ENCODE data around the gene KLK8. TPM values are rescaled to one million over a fixed set of nuclear protein-coding genes. Genes with fewer than 3 reads are reported as not detected.
A peak's percentile ranks its signal among the peaks of the same experiment; 100 is the strongest.

Gene KLK8, protein sequence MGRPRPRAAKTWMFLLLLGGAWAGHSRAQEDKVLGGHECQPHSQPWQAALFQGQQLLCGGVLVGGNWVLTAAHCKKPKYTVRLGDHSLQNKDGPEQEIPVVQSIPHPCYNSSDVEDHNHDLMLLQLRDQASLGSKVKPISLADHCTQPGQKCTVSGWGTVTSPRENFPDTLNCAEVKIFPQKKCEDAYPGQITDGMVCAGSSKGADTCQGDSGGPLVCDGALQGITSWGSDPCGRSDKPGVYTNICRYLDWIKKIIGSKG
- not detected for total RNA-seq
- long read RNA-seq = 0 reads

DNA sequence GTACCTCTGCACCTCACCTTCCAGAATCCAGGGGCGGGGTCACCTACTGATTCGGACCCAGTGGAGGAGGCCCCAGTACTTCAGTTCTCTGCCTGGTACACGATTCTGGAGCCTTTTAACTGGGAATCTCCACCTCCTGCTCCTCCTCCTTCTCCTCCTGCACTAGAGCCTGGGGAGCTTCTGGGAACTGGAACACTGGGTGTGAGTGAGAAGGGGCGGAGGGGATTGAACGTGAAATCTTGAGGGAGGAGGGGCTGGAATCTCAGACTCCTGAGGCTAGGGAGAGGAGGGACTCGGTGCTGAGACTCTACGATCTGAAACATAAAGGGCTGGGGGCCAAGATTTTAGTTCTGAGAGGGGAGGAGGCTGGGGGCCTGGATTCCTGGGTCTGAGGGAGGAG, at the start of gene KLK8:
Gene KLK8, minus strand, starts transcription at position 90 of the 400 bp plus-strand sequence. CDS start 437 bp downstream, outside the sequence.
- intact Hi-C loops (cut with DNase I, micrococcal nuclease) = no loop called here
- ATAC-seq (no peak), DNase-seq (no peak)

DNA sequence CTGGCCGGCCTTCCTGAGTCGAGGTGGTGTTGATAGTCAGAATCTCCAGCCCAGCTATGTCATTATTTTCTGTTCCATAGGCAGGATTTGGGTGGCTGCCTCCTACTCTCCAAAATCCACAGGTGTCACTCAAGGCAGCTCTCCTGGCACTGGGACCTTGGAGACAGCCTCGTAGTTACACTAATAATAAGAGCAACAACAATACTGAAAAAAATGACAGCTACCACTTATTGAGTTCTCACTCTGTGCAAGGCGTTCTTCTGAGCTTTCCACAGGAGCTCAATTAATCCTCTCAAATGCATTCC, 45.6 kb upstream of the KLK8 start:
- intact Hi-C loops (cut with DNase I, micrococcal nuclease) = no loop called here
- ATAC-seq (no peak), DNase-seq (no peak)

DNA sequence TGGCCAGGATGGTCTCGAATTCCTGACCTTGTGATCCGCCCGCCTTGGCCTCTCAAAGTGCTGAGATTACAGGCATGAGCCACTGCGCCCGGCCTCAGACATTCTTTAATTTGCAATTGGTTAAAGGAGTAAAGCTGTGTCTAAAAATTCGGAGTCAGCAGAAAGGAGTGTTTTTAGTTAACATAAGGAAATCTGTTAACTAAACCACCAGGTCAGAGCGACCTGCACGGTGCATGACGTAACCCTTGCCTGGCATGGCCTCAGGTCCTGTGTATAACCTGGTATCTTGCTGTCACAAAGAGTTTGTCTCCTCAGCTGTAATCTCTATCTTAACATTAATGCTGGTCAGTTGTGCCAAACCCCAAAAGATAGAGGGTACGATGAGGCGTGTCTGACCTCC, 42.9 kb upstream of the KLK8 start:
- intact Hi-C loops (cut with DNase I, micrococcal nuclease) = no loop called here
- ATAC-seq (no peak), DNase-seq (no peak)

DNA sequence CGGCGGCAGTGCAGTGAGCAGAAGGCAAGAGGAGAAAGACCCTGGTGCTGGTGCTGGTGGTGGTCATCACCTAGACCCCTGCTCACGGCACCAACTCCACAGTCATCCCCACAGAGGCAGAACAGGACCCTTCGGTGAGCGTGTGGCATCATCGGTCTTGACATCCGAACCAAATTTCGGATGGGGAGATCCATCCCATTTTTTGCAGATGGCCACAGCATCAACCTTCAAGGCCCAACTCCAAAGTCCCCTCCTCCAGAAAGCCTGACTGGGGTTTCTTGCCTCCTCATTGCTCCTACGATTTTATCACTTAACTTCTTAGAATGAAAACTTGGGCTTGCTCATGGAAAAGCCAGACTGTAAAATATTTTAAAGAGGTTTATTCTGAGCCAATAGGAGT, 42.1 kb upstream of the KLK8 start:
- no peak for DNase-seq
- ATAC-seq = no peak
- intact Hi-C loops (cut with DNase I, micrococcal nuclease) = no loop called here

DNA sequence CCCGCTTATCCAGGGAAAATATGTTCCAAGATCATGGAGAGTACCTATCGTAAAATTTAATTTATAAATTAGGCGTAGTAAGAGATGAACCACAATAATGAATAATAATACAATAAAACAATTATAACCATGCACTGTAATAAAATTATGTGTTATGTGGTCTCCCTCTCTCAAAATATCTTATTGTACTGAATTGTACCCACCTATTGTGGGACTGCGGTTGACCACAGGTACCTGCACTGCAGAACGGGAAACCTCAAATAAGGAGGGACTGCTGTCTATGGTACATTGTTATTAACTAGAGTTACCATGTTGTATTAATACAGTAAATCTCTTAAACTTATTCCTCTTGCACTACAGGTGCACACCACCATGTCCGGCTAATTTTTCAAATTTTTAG, 38.7 kb upstream of the KLK8 start:
- intact Hi-C loops (cut with DNase I, micrococcal nuclease) = no loop called here
- ATAC-seq = no peak
- DNase-seq = no peak

DNA sequence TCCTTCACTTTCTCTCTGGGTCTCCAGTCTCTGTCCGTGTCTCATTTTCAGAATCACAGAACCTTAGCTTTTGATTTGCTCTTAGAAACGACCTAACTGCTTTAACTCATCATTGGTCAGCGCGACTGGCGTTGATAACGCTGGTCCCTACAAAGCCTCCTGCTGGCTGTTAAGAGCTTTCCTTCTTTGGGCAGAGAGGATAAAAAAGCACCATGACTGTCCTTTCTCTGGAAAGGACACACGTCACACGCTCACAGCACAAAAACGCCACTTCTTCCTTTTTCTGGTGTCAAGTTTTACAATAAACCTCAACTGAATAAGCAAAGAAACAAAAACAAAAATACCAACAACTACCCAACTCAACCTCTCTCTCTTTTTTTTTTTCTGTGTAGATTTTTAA, 35.1 kb upstream of the KLK8 start:
- intact Hi-C loops (cut with DNase I, micrococcal nuclease) = no loop called here
- DNase-seq (no peak), ATAC-seq (no peak)

DNA sequence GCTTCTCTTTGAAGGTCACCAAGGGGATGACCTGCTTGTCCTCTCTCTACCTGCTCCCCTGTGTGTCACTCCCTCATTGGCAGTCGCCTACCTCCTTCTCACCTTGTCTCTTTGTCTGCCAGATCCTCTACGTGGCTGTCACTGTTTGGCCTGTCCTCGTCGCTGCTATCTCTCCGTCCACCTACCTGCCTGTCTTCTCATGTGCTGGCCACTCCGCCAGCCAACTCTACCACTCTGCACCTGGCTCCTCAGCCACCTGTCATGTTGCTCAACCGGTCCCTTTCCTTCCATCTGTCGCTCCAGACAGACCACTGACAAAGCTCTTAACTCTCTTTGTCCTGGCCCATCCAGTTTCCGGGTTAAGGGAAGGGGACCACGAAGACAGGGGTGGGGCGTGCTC, 33.3 kb upstream of the KLK8 start, which contains the start of gene KLK12:
Gene KLK12, minus strand, starts transcription at position 299 of the 400 bp plus-strand sequence. CDS start 381 bp downstream, outside the sequence.
- ATAC-seq (peak; percentile 19), DNase-seq (no peak)
- intact Hi-C loops (cut with DNase I, micrococcal nuclease) = no loop called here

DNA sequence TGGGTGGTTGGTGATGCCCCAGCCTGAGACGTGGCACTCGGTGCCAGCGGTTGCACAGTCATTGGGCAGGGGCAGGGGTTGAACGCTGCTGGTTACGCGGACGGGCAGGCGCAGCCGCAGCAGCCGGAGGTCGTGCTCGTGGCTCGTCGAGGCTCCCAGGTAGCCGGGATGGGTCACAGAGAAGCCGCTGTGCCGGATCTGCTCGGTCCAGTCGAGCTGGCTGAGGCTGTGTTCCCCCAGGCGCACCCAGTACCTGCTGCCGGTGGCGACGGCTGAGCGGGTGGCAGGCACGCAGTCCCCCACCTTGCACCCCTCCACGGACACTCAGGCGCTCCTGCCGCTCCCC, 30.4 kb upstream of the KLK8 start:
- intact Hi-C loops (cut with DNase I, micrococcal nuclease) = no loop called here
- no peak for DNase-seq
- ATAC-seq = no peak

DNA sequence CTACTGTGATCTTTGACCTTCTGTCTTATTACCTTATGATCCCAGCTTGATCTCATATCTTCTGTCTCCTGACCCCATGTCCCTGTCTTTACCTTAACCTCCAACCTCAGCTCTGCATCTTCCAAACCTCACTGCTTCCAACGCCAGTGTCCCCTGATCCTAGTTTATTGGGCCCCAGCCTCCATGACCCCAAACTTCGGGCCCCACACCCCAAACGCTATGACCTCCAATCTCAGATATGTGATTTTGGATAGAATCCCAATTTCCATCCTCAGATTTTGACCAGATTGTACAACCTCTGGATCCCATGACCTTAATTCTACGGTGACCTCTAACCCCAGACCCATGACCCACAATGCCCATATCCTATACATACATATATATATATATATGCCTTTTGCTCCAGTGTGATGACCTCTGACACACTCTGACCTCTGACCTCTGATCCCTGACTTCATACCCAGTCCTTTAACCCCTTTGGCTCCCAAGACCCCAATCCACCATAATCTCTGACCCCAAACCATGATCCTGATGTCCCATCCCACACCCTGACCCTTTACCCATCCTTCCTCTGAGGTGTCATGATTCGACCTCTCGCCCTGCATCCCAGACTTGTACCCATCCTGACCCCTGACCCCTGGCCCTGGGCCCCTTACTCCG, 29.9 kb upstream of the KLK8 start:
- intact Hi-C loops (cut with DNase I, micrococcal nuclease) = no loop called here
- DNase-seq (no peak), ATAC-seq (no peak)

DNA sequence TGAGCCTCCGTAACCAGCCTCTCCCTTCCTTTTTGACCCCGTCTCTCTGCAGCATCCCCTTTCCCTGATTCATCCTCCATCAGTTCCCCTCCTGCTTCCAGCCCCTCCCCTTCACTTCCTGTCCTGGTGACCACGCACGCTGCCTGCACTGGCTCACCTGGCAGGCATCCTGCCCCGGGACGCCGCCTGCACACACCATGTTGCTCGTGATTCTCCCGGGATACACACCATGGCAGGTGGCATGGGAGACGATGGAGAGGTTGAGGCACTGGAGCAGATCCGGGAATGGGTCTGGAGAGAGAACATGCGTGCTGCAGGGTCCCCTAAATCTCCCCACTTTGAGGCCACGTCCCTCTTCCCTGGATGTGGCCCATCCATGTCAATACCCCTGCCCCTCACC, 29.2 kb upstream of the KLK8 start:
- DNase-seq (no peak), ATAC-seq (no peak)
- intact Hi-C loops (cut with DNase I, micrococcal nuclease) = no loop called here

DNA sequence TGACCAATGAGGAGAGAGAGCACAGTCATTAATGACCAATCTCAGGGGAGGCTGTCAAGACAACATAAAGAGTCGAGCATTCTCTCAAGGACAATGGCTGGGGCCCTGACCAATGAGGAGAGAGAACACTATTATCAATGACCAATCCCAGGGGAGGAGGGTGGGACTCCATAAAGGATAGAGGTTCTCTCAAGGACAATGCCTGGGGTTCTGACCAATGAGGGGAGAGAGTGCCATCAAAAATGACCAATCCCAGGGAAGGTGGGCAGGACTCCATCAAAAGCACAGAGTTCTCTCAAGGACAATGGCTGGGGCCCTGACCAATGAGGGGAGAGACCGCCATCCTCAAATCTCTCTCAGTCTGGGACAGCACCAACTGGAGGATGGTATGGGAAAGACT, 28.3 kb upstream of the KLK8 start:
- DNase-seq = no peak
- intact Hi-C loops (cut with DNase I, micrococcal nuclease) = no loop called here
- no peak for ATAC-seq

DNA sequence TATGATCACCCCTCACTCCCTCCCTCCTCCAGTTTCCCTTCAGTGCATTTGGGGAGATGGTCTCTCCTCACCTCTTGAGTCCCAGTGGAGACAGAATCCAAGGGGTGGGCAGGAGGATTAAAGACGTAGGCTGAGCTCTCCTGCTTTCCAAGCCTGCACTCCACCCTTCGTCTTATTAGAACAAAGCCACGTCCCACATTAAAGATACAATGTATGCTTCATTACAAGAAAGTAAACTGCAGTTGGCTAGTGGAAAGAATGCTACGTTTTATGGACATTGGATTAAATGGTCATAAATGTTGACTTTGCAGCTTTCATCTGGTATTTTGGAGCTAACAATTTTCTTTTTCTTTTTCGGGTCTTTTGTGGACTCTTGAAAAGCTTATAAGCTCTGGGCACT, 26.5 kb upstream of the KLK8 start:
- ATAC-seq = no peak
- intact Hi-C loops (cut with DNase I, micrococcal nuclease) = no loop called here

DNA sequence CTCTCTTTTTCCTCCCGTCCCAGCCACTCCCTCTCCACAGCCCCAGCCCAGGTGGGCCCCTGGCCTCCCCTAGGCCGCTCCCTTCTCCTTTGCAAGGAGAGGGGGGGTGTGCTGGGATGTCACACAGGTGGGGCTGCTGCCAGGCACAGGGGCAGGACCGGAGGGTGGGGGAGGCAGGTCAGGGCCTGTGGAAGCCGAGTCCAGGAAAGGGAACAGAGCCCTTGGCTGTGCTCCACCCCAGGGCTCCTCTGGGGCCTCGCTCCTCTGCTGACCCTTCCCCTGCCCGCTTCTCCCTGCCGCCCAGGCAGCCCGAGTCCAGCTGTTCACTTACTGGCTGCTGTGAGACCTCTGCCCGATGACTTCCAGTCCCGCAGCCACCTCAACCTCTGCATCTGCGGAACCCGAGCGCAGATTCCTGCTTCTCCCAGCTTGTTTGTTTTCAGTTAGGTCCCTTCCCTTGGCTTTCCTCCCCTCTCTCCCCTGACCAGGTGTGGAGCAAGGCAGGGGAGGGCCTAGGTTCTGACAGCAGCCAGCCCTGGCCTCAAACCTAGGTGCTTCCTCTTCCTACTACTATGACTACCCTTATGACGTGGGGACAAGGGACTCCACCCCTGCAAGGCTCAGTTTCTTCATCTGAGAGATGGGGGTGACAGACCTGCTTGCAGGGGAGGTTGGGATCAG, 25.9 kb upstream of the KLK8 start:
- no peak for ATAC-seq
- intact Hi-C loops (cut with DNase I, micrococcal nuclease) = no loop called here
- DNase-seq = no peak

More for the DNA sequence above, 26.5 kb upstream of the KLK8 start:
- no peak for DNase-seq

DNA sequence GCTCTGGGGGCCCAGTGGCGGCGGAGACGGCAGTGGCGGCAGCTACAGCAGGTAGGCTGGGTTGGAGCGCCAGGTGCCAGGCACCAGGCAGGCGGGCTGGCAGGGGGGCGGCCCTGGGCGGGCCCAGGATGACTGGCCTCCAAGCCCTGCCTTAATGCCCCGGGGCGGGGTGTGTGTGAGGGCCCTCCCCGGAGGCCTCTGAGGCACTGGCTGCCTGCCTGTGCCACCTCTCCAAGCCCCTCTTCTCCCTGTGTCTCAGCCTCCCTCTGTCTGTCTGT, 25.1 kb upstream of the KLK8 start, which contains the start of gene KLK11:
Gene KLK11, minus strand, starts transcription at position 63 of the 278 bp plus-strand sequence. CDS start 985 bp downstream, outside the sequence.
- ATAC-seq (peak; percentile 37), DNase-seq (no peak)
- intact Hi-C loops (cut with DNase I, micrococcal nuclease) = no loop called here

DNA sequence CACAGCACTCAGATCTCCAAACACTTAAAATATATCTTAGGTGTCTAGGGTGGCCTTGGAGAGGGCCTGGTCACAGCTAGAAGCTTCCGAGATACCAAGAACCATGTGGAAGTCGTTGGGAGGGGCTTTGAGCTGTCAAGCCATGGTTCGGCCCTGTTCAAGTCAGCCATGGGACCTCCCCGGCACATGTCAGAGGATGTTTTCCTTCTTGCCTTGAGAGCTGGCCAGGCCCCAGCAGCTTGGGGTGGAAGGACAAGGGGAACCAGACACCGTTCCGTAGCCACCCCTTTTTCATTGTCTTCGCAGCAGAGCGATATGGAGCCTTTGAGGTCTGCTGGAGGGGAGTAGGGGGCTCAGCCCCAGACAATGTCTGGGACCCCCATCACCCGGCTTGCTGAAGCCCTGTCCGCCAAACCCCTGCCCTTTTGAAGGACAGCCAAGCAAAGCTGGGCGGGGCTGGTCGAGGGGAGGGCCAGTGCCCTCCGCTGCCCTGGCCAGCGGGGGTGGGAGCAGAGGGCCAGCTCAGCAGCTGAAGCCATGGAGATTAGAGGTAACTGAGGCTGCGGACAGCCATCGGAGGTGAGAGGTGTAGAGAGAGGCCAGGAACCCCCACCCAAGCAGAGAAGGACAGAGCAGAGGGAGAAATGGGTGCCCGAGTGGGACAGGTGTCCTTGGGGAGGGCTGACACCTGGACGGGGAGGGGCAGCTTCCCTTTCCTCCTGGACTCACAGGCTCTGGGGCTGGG, 24.6 kb upstream of the KLK8 start:
- intact Hi-C loops (cut with DNase I, micrococcal nuclease) = no loop called here
- DNase-seq = no peak
- ATAC-seq = no peak

DNA sequence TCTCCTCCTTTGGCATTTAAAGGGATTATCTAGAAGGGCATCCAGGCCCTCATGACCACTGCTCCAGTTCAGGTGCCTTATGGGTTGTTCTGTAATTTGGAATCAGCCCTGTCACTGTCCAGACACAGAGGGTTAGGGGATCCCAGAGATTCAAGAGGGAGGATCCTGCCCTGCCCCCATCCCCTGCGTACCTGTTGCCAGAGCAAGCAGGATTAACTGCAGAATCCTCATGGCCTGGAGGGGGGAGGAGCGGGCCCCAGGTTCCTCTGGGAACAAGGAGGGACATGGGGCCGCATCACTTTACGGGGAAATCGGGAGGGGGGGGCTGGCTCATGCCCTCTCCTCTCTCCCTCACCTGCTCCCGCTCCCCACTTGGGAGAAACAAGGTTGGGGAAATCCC, 24.0 kb upstream of the KLK8 start:
- intact Hi-C loops (cut with DNase I, micrococcal nuclease) = no loop called here
- no peak for ATAC-seq
- no peak for DNase-seq

DNA sequence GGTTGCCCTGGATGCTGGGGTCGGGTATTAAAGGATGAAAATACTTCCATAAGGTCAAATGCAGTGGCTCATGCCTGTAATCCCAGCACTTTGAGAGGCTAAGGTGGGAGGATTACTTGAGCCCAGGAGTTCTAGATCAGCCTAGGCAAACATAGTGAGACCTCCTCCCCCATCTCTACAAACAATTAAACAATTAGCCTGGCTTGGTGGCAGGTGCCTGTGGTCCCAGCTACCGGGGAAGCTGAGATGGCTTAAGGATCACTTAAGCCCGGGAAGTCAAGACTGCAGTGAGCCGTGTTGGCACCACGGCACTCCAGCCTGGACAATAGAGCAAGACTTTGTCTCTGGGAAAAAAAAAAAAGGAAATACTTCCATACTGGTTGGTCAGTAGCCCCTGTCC, 23.5 kb upstream of the KLK8 start:
- ATAC-seq (no peak), DNase-seq (no peak)
- intact Hi-C loops (cut with DNase I, micrococcal nuclease) = no loop called here

DNA sequence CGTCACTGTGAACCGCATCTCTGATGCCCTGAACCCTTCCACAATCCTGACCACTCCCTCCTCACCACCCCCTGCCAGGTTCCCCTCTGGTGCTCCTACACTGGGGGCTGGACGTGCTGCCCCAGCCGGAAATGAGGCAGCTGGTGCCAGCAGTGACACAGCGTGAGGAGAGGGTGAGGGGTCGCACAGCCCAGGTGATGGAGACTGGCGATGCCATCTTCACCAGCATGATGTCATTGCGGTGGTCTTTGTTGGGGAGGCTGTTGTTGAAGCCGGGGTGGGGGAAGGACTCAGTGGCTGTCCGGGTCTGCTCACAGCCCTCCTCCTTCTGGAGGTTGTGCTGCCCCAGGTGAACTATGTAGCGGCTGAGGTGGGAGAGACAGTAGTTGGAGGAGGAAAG, 22.5 kb upstream of the KLK8 start:
- intact Hi-C loops (cut with DNase I, micrococcal nuclease) = no loop called here

DNA sequence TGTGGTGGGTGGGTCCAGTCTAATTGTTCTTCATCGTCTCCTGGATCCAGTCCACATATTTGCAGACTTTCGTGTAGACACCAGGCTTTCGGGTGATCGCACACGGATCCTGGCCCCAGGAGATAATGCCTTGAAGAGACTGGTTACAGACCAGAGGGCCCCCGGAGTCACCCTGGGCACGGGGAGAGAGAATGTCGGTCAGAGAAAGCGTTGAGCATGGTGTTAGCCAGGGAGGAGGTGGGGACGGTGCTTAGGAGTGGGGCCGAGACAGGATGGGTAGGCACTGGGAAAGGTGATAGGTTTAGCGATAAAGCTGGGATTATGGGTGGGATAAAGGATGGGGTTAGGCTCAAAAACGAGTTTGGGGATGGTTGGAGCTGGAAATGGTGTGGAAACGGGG, 21.1 kb upstream of the KLK8 start:
- no peak for ATAC-seq
- intact Hi-C loops (cut with DNase I, micrococcal nuclease) = no loop called here
- no peak for DNase-seq

More for the DNA sequence above, 22.5 kb upstream of the KLK8 start:
- no peak for DNase-seq
- no peak for ATAC-seq
